ENCODE data around the gene AMPD2.

Gene AMPD2

GRCh38 chr1:109636201-109636952 lies 16.7 kb downstream of the AMPD2 start:
- TF ChIP-seq JUND (IDR thresholded peaks at IDR 0.05; ENCODE audit: low read depth), result no peak
- DNase-seq (ENCODE audit: low read depth in 1 of 2, low spot score in 1 of 2), result no peak
- in situ Hi-C loops (cut with HindIII; ENCODE audit: low pct_unique_long_range_greater_than_20kb, low sequenced_read_pairs), result no loop called here

- DNase-seq (ENCODE audit: low read depth in 1 of 2, low spot score in 1 of 2), result no peak
- TF ChIP-seq JUND (IDR thresholded peaks at IDR 0.05; ENCODE audit: low read depth), result no peak
- in situ Hi-C loops (cut with HindIII; ENCODE audit: low pct_unique_long_range_greater_than_20kb, low sequenced_read_pairs), result no loop called here
Observed at GRCh38 chr1:109637446-109637845, 17.8 kb downstream of the AMPD2 start.

GRCh38 chr1:109639063-109639840 lies 19.6 kb downstream of the AMPD2 start:
- in situ Hi-C loops (cut with HindIII; ENCODE audit: low pct_unique_long_range_greater_than_20kb, low sequenced_read_pairs), result no loop called here
- no peak for TF ChIP-seq JUND (IDR thresholded peaks at IDR 0.05; ENCODE audit: low read depth)
- DNase-seq (ENCODE audit: low read depth in 1 of 2, low spot score in 1 of 2), result no peak

- in situ Hi-C loops (cut with HindIII; ENCODE audit: low pct_unique_long_range_greater_than_20kb, low sequenced_read_pairs), result no loop called here
- TF ChIP-seq JUND (IDR thresholded peaks at IDR 0.05; ENCODE audit: low read depth), result no peak
- no peak for DNase-seq (ENCODE audit: low read depth in 1 of 2, low spot score in 1 of 2)
Observed at GRCh38 chr1:109639841-109640184, 20.2 kb downstream of the AMPD2 start.

- in situ Hi-C loops (cut with HindIII; ENCODE audit: low pct_unique_long_range_greater_than_20kb, low sequenced_read_pairs), result no loop called here
- peak in 1 of 2 experiments; percentile 73 for DNase-seq (ENCODE audit: low read depth in 1 of 2, low spot score in 1 of 2)
- no peak for TF ChIP-seq JUND (IDR thresholded peaks at IDR 0.05; ENCODE audit: low read depth)
Observed at GRCh38 chr1:109640285-109640865, 20.7 kb downstream of the AMPD2 start.

GRCh38 chr1:109641078-109641740 lies 21.6 kb downstream of the AMPD2 start:
- TF ChIP-seq JUND (IDR thresholded peaks at IDR 0.05; ENCODE audit: low read depth), result no peak
- in situ Hi-C loops (cut with HindIII; ENCODE audit: low pct_unique_long_range_greater_than_20kb, low sequenced_read_pairs), result no loop called here
- DNase-seq (ENCODE audit: low read depth in 1 of 2, low spot score in 1 of 2), result no peak

- in situ Hi-C loops (cut with HindIII; ENCODE audit: low pct_unique_long_range_greater_than_20kb, low sequenced_read_pairs), result no loop called here
- TF ChIP-seq JUND (IDR thresholded peaks at IDR 0.05; ENCODE audit: low read depth), result no peak
- DNase-seq (ENCODE audit: low read depth in 1 of 2, low spot score in 1 of 2), result no peak
Observed at GRCh38 chr1:109641861-109642260, 22.2 kb downstream of the AMPD2 start.

- TF ChIP-seq JUND (IDR thresholded peaks at IDR 0.05; ENCODE audit: low read depth), result no peak
- in situ Hi-C loops (cut with HindIII; ENCODE audit: low pct_unique_long_range_greater_than_20kb, low sequenced_read_pairs), result no loop called here
- DNase-seq (ENCODE audit: low read depth in 1 of 2, low spot score in 1 of 2), result no peak
Observed at GRCh38 chr1:109642626-109643025, 23.0 kb downstream of the AMPD2 start.

GRCh38 chr1:109643385-109644230 lies 24.0 kb downstream of the AMPD2 start:
- in situ Hi-C loops (cut with HindIII; ENCODE audit: low pct_unique_long_range_greater_than_20kb, low sequenced_read_pairs), result no loop called here
- DNase-seq (ENCODE audit: low read depth in 1 of 2, low spot score in 1 of 2), result peak in 1 of 2 experiments; percentile 77
- no peak for TF ChIP-seq JUND (IDR thresholded peaks at IDR 0.05; ENCODE audit: low read depth)

- in situ Hi-C loops (cut with HindIII; ENCODE audit: low pct_unique_long_range_greater_than_20kb, low sequenced_read_pairs), result no loop called here
- no peak for TF ChIP-seq JUND (IDR thresholded peaks at IDR 0.05; ENCODE audit: low read depth)
- DNase-seq (ENCODE audit: low read depth in 1 of 2, low spot score in 1 of 2), result no peak
Observed at GRCh38 chr1:109644670-109645069, 25.0 kb downstream of the AMPD2 start.

GRCh38 chr1:109649491-109649914 lies 29.9 kb downstream of the AMPD2 start:
- in situ Hi-C loops (cut with HindIII; ENCODE audit: low pct_unique_long_range_greater_than_20kb, low sequenced_read_pairs), result no loop called here
- peak in 1 of 2 experiments; percentile 35 for DNase-seq (ENCODE audit: low read depth in 1 of 2, low spot score in 1 of 2)
- TF ChIP-seq JUND (IDR thresholded peaks at IDR 0.05; ENCODE audit: low read depth), result no peak

- no peak for TF ChIP-seq JUND (IDR thresholded peaks at IDR 0.05; ENCODE audit: low read depth)
- in situ Hi-C loops (cut with HindIII; ENCODE audit: low pct_unique_long_range_greater_than_20kb, low sequenced_read_pairs), result no loop called here
- DNase-seq (ENCODE audit: low read depth in 1 of 2, low spot score in 1 of 2), result no peak
Observed at GRCh38 chr1:109650609-109651008, 31.0 kb downstream of the AMPD2 start.

Data from T47D (cell line).